MM.1S (cell line): ENCODE data around the gene HSBP1.
A peak's percentile ranks its signal among the peaks of the same experiment; 100 is the strongest.

Experiments used
- DNase-seq: peaks from one replicate; pipeline ENCODE4 v3.0.0-alpha.2; 2015
- H2AFZ ChIP-seq: fragments of 300-600 bp; sonication (generic); 2 replicates; pipeline ENCODE4 v1.6.0; 2016; ENCODE audit warnings: antibody characterized with exemption, low read length
- H3F3A ChIP-seq: fragments of 300-600 bp; sonication (generic); 2 replicates; pipeline ENCODE4 v1.6.1; 2016; ENCODE audit warnings: mild to moderate bottlenecking, antibody characterized with exemption, low read length, moderate library complexity, mixed read lengths; ENCODE audit not compliant: insufficient read depth
- H3K27ac ChIP-seq: fragments of 300-600 bp; sonication (generic); 2 replicates; pipeline ENCODE4 v1.5.1; 2016; ENCODE audit warnings: mild to moderate bottlenecking, low read length
- H3K27me3 ChIP-seq: fragments of 300-600 bp; sonication (generic); replicated peaks from 2 replicates; pipeline ENCODE4 v1.6.0; 2016; ENCODE audit warnings: low read length; ENCODE audit not compliant: insufficient read depth
- H3K36me3 ChIP-seq: fragments of 300-600 bp; sonication (generic); replicated peaks from 2 replicates; pipeline ENCODE4 v1.6.1; 2016; ENCODE audit warnings: mild to moderate bottlenecking, low read length, mixed read lengths; ENCODE audit not compliant: insufficient read depth
- H3K4me1 ChIP-seq: fragments of 300-600 bp; sonication (generic); 2 replicates; pipeline ENCODE4 v1.6.1; 2016; ENCODE audit warnings: low read length, mixed read lengths
- H3K4me2 ChIP-seq: fragments of 300-600 bp; sonication (generic); 2 replicates; pipeline ENCODE4 v1.6.0; 2016; ENCODE audit warnings: low read depth, low read length
- H3K4me3 ChIP-seq: fragments of 300-600 bp; sonication (generic); 2 replicates; pipeline ENCODE4 v1.5.1; 2016; ENCODE audit warnings: low read length, mixed read lengths
- H3K79me2 ChIP-seq: fragments of 300-600 bp; sonication (generic); 2 replicates; pipeline ENCODE4 v1.6.1; 2016; ENCODE audit warnings: mixed run types, low read length, mixed read lengths
- H3K9ac ChIP-seq: fragments of 300-600 bp; sonication (generic); 2 replicates; pipeline ENCODE4 v1.6.1; 2016; ENCODE audit warnings: low read length, mixed read lengths
- H3K9me2 ChIP-seq: fragments of 300-600 bp; sonication (generic); replicated peaks from 2 replicates; pipeline ENCODE4 v1.6.1; 2016; ENCODE audit warnings: mild to moderate bottlenecking, low read length, mixed read lengths; ENCODE audit not compliant: insufficient read depth
- H3K9me3 ChIP-seq: fragments of 300-600 bp; sonication (generic); replicated peaks from 2 replicates; pipeline ENCODE4 v1.6.1; 2016; ENCODE audit warnings: mild to moderate bottlenecking, low read length, mixed read lengths; ENCODE audit not compliant: insufficient read depth
- H4K20me1 ChIP-seq: fragments of 300-600 bp; sonication (generic); 2 replicates; pipeline ENCODE4 v1.6.1; 2016; ENCODE audit warnings: mild to moderate bottlenecking, low read length, moderate library complexity, mixed read lengths; ENCODE audit not compliant: insufficient read depth
- EZH2 ChIP-seq: fragments of 300-600 bp; sonication (generic); optimal IDR thresholded peaks from 2 replicates; pipeline ENCODE3; 2017; ENCODE audit warnings: low read depth, mild to moderate bottlenecking, antibody characterized with exemption, low read length, mixed read lengths
- EZH2phosphoT487 ChIP-seq: fragments of 300-600 bp; sonication (generic); IDR thresholded peaks from 2 replicates; pipeline ENCODE4 v1.6.1; 2018; ENCODE audit warnings: antibody characterized with exemption, low read length
- TF ChIP-seq, protein P1 (sequence below): fragments of 300-600 bp; sonication (generic); IDR thresholded peaks from 2 replicates; pipeline ENCODE4 v1.5.1; 2016; ENCODE audit warnings: antibody characterized with exemption, low read length, mixed read lengths

HSBP1 gene

GRCh38 chr16:83807327-83807709, 460 bp upstream of the HSBP1 start:
- Histone ChIP-seq H3K27ac (no peak overlapping the region), H3F3A (no peaks in the 10 kb centered on the region), H3K9me2 (no peaks in the 10 kb centered on the region), H4K20me1 (no peaks in the 10 kb centered on the region), H3K9me3 (no peaks in the 10 kb centered on the region), H3K4me3 (no peak overlapping the region; the same call in 1 of the 2 replicates), H3K9ac (no peak overlapping the region), H3K79me2 (peaks cover 11% of the 10 kb centered on the region), H3K4me2 (0 out of 2 replicates have a peak overlapping the region, but pooled peaks have one; percentile 29), H2AFZ (no peak overlapping the region), H3K36me3 (no peaks in the 10 kb centered on the region), H3K4me1 (no peaks in the 10 kb centered on the region), H3K27me3 (no peaks in the 10 kb centered on the region)
- no peak for DNase-seq
- TF ChIP-seq, protein P1, sequence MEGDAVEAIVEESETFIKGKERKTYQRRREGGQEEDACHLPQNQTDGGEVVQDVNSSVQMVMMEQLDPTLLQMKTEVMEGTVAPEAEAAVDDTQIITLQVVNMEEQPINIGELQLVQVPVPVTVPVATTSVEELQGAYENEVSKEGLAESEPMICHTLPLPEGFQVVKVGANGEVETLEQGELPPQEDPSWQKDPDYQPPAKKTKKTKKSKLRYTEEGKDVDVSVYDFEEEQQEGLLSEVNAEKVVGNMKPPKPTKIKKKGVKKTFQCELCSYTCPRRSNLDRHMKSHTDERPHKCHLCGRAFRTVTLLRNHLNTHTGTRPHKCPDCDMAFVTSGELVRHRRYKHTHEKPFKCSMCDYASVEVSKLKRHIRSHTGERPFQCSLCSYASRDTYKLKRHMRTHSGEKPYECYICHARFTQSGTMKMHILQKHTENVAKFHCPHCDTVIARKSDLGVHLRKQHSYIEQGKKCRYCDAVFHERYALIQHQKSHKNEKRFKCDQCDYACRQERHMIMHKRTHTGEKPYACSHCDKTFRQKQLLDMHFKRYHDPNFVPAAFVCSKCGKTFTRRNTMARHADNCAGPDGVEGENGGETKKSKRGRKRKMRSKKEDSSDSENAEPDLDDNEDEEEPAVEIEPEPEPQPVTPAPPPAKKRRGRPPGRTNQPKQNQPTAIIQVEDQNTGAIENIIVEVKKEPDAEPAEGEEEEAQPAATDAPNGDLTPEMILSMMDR: no peak
- TF ChIP-seq EZH2phosphoT487 (no peak), EZH2 (no peak)

- H3K4me3 ChIP-seq: peak overlapping the region; percentile 76
- no peaks in the 10 kb centered on the region for H3K36me3 ChIP-seq
- H3K79me2 ChIP-seq: peaks cover 11% of the 10 kb centered on the region
- H4K20me1 ChIP-seq: no peaks in the 10 kb centered on the region
- no peak for DNase-seq
- H3K27me3 ChIP-seq: no peaks in the 10 kb centered on the region
- peak overlapping the region; percentile 65 for H2AFZ ChIP-seq
- H3K4me2 ChIP-seq: peak overlapping the region; percentile 74
- peaks cover 8% of the 10 kb centered on the region; the same call in 1 of the 2 replicates for H3K4me1 ChIP-seq
- H3F3A ChIP-seq: 0 out of 2 replicates have a peak, but pooled peaks cover 1% of the 10 kb centered on the region
- H3K9me2 ChIP-seq: no peaks in the 10 kb centered on the region
- no peaks in the 10 kb centered on the region for H3K9me3 ChIP-seq
- H3K27ac ChIP-seq: no peak overlapping the region
- TF ChIP-seq EZH2 (no peak), EZH2phosphoT487 (no peak)
- TF ChIP-seq, protein P1: no peak
- H3K9ac ChIP-seq: peak overlapping the region; percentile 55; the same call in 1 of the 2 replicates
Observed at GRCh38 chr16:83808573-83809014, 816 bp downstream of the HSBP1 start.

GRCh38 chr16:83809092-83809491, 1.3 kb downstream of the HSBP1 start:
- Histone ChIP-seq H3K79me2 (peaks cover 11% of the 10 kb centered on the region), H3K4me1 (peaks cover 12% of the 10 kb centered on the region; the same call in 1 of the 2 replicates), H3K9ac (no peak overlapping the region), H3K9me2 (no peaks in the 10 kb centered on the region), H2AFZ (no peak overlapping the region), H3K27me3 (no peaks in the 10 kb centered on the region), H3K27ac (no peak overlapping the region), H3K4me2 (peak overlapping the region; percentile 74; the same call in 1 of the 2 replicates), H3K36me3 (no peaks in the 10 kb centered on the region), H3K4me3 (0 out of 2 replicates have a peak overlapping the region, but pooled peaks have one; percentile 76), H3F3A (peaks cover 6% of the 10 kb centered on the region), H4K20me1 (no peaks in the 10 kb centered on the region), H3K9me3 (no peaks in the 10 kb centered on the region)
- TF ChIP-seq EZH2 (no peak), EZH2phosphoT487 (no peak)
- TF ChIP-seq, protein P1: no peak
- no peak for DNase-seq
